ENCODE measurements around the gene IGFL4. TPM values are rescaled to one million over a fixed set of nuclear protein-coding genes. Genes with fewer than 3 reads are reported as not detected.

IGFL4 gene
- total and polyA plus RNA-seq, 9 of the 15 experiments (the other 6 are each of a cell fraction or from before 2014, with no cell fraction given) = not detected

GRCh38 chr19:45994998-45995714 lies 45.6 kb downstream of the IGFL4 start, which contains the start of gene CCDC61 (continued):
- no peak for TF ChIP-seq PURB (CRISPR knock-in tag; IDR thresholded peaks at IDR 0.05; ENCODE audit: low read depth)
- TF ChIP-seq ZNF280B (CRISPR knock-in tag; IDR thresholded peaks at IDR 0.05) = no peak
- no peak for TF ChIP-seq KDM1A (IDR thresholded peaks at IDR 0.05)
- TF ChIP-seq ID3 (CRISPR knock-in tag; IDR thresholded peaks at IDR 0.05) = no peak
- no peak for TF ChIP-seq ID3 (tag; IDR thresholded peaks at IDR 0.05)
- no peak for TF ChIP-seq RBBP5 (IDR thresholded peaks at IDR 0.05; ENCODE audit: borderline replicate concordance, insufficient read depth, low read length, poor library complexity, severe bottlenecking)
- peak; percentile 99 for TF ChIP-seq ELF1 (tag; IDR thresholded peaks at IDR 0.05)
- no peak for TF ChIP-seq MAFK (IDR thresholded peaks at IDR 0.05; ENCODE audit: low read length)
- no peak for TF ChIP-seq DLX4 (CRISPR knock-in tag; IDR thresholded peaks at IDR 0.05)
- TF ChIP-seq RFX5 (IDR thresholded peaks at IDR 0.05; ENCODE audit: low read depth, low read length) = no peak
- TF ChIP-seq CGGBP1 (CRISPR knock-in tag; IDR thresholded peaks at IDR 0.05) = no peak
- no peak for TF ChIP-seq PYGO2 (tag; IDR thresholded peaks at IDR 0.05)
- peak; percentile 83 for TF ChIP-seq ZBTB26 (CRISPR knock-in tag; IDR thresholded peaks at IDR 0.05)
- TF ChIP-seq CAMTA2 (CRISPR knock-in tag; conservative IDR thresholded peaks at IDR 0.05) = no peak
- no peak for TF ChIP-seq ZNF324 (CRISPR knock-in tag; IDR thresholded peaks at IDR 0.05)
- no peak for TF ChIP-seq MED1 (CRISPR knock-in tag; IDR thresholded peaks at IDR 0.05; ENCODE audit: borderline replicate concordance)
- TF ChIP-seq HDAC1 (IDR thresholded peaks at IDR 0.05) = peak in 1 of 2 experiments; percentile 92; a peak in 2 of 4 replicates
- TF ChIP-seq ZBTB12 (CRISPR knock-in tag; IDR thresholded peaks at IDR 0.05) = peak; percentile 57
- no peak for TF ChIP-seq STAG1 (CRISPR knock-in tag; IDR thresholded peaks at IDR 0.05; ENCODE audit: borderline replicate concordance)
- TF ChIP-seq SAP30 (IDR thresholded peaks at IDR 0.05; ENCODE audit: borderline replicate concordance, insufficient read depth, low read depth, low read length, poor library complexity, severe bottlenecking) = peak; percentile 80
- no peak for TF ChIP-seq ZBTB8A (IDR thresholded peaks at IDR 0.05; ENCODE audit: partially characterized antibody)
- TF ChIP-seq ZNF217 (CRISPR knock-in tag; IDR thresholded peaks at IDR 0.05) = no peak
- TF ChIP-seq ZFP36 (IDR thresholded peaks at IDR 0.05; ENCODE audit: low read depth, low read length, partially characterized antibody) = no peak
- TF ChIP-seq GATAD2A (IDR thresholded peaks at IDR 0.05) = no peak; the same call in 1 of the 2 replicates
